ENCODE measurements around the gene FAM83C. TPM values are rescaled to one million over a fixed set of nuclear protein-coding genes. Genes with fewer than 3 reads are reported as not detected.

The FAM83C gene
- total RNA-seq, 1 experiment from 2014 or later, result not detected

- Histone ChIP-seq H3K9me3 (ENCODE audit: low read depth, low read length, poor library complexity, severe bottlenecking) (no peaks in the 10 kb centered on the region), H3K27ac (ENCODE audit: low read depth, low read length, poor library complexity, severe bottlenecking) (peak overlapping the region; percentile 87), H3K36me3 (ENCODE audit: insufficient read depth, low read length, poor library complexity, severe bottlenecking) (peaks cover 27% of the 10 kb centered on the region), H3K4me1 (ENCODE audit: insufficient read depth, low read length, poor library complexity, severe bottlenecking) (peaks cover 6% of the 10 kb centered on the region), H3K4me3 (ENCODE audit: low read depth, low read length, poor library complexity, severe bottlenecking) (peak overlapping the region; percentile 75), H3K27me3 (replicated peaks; ENCODE audit: insufficient read depth, low read depth, low read length, poor library complexity) (no peaks in the 10 kb centered on the region)
- CTCF ChIA-PET, result interaction anchor here (0.6 kb wide), 1 partner anchor 60 kb away, joined by 3 read pairs; no protein-coding TSS in a partner anchor
- TF ChIP-seq EZH2 (IDR thresholded peaks at IDR 0.05; ENCODE audit: borderline replicate concordance, low read depth, low read length, poor library complexity, severe bottlenecking), result no peak
- TF ChIP-seq CTCF (conservative IDR thresholded peaks at IDR 0.05; ENCODE audit: low read depth, low read length), result no peak
- POLR2A ChIA-PET (ENCODE audit: low non-redundant PET), result no interaction called here
- TSS peak; percentile 12 for BruUV-seq (replicated peaks)
- DNase-seq (ENCODE audit: low spot score), result no peak
- intact Hi-C loops (cut with micrococcal nuclease; ENCODE audit: unreplicated experiment), result no loop called here
Observed at GRCh38 chr20:35276408-35276807, 15.8 kb downstream of the FAM83C start.

- Histone ChIP-seq H3K9me3 (ENCODE audit: low read depth, low read length, poor library complexity, severe bottlenecking) (no peaks in the 10 kb centered on the region), H3K27me3 (replicated peaks; ENCODE audit: insufficient read depth, low read depth, low read length, poor library complexity) (no peaks in the 10 kb centered on the region), H3K4me3 (ENCODE audit: low read depth, low read length, poor library complexity, severe bottlenecking) (no peak overlapping the region), H3K4me1 (ENCODE audit: insufficient read depth, low read length, poor library complexity, severe bottlenecking) (peaks cover 6% of the 10 kb centered on the region), H3K36me3 (ENCODE audit: insufficient read depth, low read length, poor library complexity, severe bottlenecking) (peaks cover 25% of the 10 kb centered on the region), H3K27ac (ENCODE audit: low read depth, low read length, poor library complexity, severe bottlenecking) (no peak overlapping the region)
- intact Hi-C loops (cut with micrococcal nuclease; ENCODE audit: unreplicated experiment), result no loop called here
- TF ChIP-seq EZH2 (IDR thresholded peaks at IDR 0.05; ENCODE audit: borderline replicate concordance, low read depth, low read length, poor library complexity, severe bottlenecking), result no peak
- no peak for TF ChIP-seq CTCF (conservative IDR thresholded peaks at IDR 0.05; ENCODE audit: low read depth, low read length)
- DNase-seq (ENCODE audit: low spot score), result no peak
- no TSS peak for BruUV-seq (replicated peaks)
- ChIA-PET POLR2A (ENCODE audit: low non-redundant PET) (no interaction called here), CTCF (interaction anchor here (0.6 kb wide), 1 partner anchor 59 kb away, joined by 3 read pairs; no protein-coding TSS in a partner anchor)
Observed at GRCh38 chr20:35275741-35276251, 16.4 kb downstream of the FAM83C start.

GRCh38 chr20:35274172-35275092 is 17.8 kb downstream of the FAM83C start:
- H3K4me3 ChIP-seq (ENCODE audit: low read depth, low read length, poor library complexity, severe bottlenecking), result no peak overlapping the region
- ChIA-PET POLR2A (ENCODE audit: low non-redundant PET) (interaction anchor here (0.6 kb wide), 1 partner anchor 299 kb away, joined by 3 read pairs; no protein-coding TSS in a partner anchor), CTCF (no interaction called here)
- TF ChIP-seq EZH2 (IDR thresholded peaks at IDR 0.05; ENCODE audit: borderline replicate concordance, low read depth, low read length, poor library complexity, severe bottlenecking) (no peak), CTCF (conservative IDR thresholded peaks at IDR 0.05; ENCODE audit: low read depth, low read length) (no peak)
- no TSS peak for BruUV-seq (replicated peaks)
- no peak for DNase-seq (ENCODE audit: low spot score)
- no peaks in the 10 kb centered on the region for H3K27me3 ChIP-seq (replicated peaks; ENCODE audit: insufficient read depth, low read depth, low read length, poor library complexity)
- H3K36me3 ChIP-seq (ENCODE audit: insufficient read depth, low read length, poor library complexity, severe bottlenecking), result peaks cover 11% of the 10 kb centered on the region
- H3K9me3 ChIP-seq (ENCODE audit: low read depth, low read length, poor library complexity, severe bottlenecking), result no peaks in the 10 kb centered on the region
- H3K4me1 ChIP-seq (ENCODE audit: insufficient read depth, low read length, poor library complexity, severe bottlenecking), result peaks cover 6% of the 10 kb centered on the region
- no peak overlapping the region for H3K27ac ChIP-seq (ENCODE audit: low read depth, low read length, poor library complexity, severe bottlenecking)
- intact Hi-C loops (cut with micrococcal nuclease; ENCODE audit: unreplicated experiment), result no loop called here

Measured in A673 (cell line).